Panc1 (cell line): ENCODE results near the gene HVCN1.

ENCODE experiments used
- TF ChIP-seq, protein P1 (sequence below): fragments of 450-650 bp; IDR thresholded peaks from 2 replicates; pipeline ENCODE4 v1.5.1; 2017; ENCODE audit warnings: mild to moderate bottlenecking
- TF ChIP-seq, protein P2 (sequence below), 2 experiments: IDR thresholded peaks; 2 replicates each; pipeline ENCODE4 v1.6.1; 2011 to 2012; ENCODE audit warnings: low read depth in 2 of 2, control low read depth in 1 of 2, low read length in 1 of 2, mild to moderate bottlenecking in 1 of 2, moderate library complexity in 1 of 2; ENCODE audit not compliant: insufficient read depth in 1 of 2

DNA sequence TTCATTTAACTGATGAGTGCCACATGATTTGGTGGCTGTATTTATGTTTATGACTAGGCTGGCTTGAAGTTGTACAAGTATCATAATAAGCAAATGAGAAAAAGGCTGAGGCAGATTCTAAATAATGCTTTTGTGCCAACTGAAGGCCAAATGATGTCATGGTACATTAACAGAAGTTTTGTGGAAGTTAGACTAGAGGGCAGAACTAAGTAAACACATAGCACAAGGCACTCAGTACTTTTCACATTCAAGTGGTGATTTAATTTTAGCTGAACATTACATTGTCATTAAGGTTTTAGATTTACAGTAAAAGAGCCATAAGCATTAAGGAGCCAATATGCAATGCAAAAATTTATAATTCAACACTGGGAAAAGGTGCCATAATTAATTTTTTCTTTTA is 32.7 kb upstream of the HVCN1 start:
- TF ChIP-seq, protein P1, sequence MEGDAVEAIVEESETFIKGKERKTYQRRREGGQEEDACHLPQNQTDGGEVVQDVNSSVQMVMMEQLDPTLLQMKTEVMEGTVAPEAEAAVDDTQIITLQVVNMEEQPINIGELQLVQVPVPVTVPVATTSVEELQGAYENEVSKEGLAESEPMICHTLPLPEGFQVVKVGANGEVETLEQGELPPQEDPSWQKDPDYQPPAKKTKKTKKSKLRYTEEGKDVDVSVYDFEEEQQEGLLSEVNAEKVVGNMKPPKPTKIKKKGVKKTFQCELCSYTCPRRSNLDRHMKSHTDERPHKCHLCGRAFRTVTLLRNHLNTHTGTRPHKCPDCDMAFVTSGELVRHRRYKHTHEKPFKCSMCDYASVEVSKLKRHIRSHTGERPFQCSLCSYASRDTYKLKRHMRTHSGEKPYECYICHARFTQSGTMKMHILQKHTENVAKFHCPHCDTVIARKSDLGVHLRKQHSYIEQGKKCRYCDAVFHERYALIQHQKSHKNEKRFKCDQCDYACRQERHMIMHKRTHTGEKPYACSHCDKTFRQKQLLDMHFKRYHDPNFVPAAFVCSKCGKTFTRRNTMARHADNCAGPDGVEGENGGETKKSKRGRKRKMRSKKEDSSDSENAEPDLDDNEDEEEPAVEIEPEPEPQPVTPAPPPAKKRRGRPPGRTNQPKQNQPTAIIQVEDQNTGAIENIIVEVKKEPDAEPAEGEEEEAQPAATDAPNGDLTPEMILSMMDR: no peak
- TF ChIP-seq, protein P2, sequence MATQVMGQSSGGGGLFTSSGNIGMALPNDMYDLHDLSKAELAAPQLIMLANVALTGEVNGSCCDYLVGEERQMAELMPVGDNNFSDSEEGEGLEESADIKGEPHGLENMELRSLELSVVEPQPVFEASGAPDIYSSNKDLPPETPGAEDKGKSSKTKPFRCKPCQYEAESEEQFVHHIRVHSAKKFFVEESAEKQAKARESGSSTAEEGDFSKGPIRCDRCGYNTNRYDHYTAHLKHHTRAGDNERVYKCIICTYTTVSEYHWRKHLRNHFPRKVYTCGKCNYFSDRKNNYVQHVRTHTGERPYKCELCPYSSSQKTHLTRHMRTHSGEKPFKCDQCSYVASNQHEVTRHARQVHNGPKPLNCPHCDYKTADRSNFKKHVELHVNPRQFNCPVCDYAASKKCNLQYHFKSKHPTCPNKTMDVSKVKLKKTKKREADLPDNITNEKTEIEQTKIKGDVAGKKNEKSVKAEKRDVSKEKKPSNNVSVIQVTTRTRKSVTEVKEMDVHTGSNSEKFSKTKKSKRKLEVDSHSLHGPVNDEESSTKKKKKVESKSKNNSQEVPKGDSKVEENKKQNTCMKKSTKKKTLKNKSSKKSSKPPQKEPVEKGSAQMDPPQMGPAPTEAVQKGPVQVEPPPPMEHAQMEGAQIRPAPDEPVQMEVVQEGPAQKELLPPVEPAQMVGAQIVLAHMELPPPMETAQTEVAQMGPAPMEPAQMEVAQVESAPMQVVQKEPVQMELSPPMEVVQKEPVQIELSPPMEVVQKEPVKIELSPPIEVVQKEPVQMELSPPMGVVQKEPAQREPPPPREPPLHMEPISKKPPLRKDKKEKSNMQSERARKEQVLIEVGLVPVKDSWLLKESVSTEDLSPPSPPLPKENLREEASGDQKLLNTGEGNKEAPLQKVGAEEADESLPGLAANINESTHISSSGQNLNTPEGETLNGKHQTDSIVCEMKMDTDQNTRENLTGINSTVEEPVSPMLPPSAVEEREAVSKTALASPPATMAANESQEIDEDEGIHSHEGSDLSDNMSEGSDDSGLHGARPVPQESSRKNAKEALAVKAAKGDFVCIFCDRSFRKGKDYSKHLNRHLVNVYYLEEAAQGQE (IDR thresholded peaks at IDR 0.05; ENCODE audit: insufficient read depth in 1 of 2, low read depth in 2 of 2, low read length in 1 of 2): no peak
